ENCODE measurements around the gene FOXN3.

FOXN3 gene

DNA sequence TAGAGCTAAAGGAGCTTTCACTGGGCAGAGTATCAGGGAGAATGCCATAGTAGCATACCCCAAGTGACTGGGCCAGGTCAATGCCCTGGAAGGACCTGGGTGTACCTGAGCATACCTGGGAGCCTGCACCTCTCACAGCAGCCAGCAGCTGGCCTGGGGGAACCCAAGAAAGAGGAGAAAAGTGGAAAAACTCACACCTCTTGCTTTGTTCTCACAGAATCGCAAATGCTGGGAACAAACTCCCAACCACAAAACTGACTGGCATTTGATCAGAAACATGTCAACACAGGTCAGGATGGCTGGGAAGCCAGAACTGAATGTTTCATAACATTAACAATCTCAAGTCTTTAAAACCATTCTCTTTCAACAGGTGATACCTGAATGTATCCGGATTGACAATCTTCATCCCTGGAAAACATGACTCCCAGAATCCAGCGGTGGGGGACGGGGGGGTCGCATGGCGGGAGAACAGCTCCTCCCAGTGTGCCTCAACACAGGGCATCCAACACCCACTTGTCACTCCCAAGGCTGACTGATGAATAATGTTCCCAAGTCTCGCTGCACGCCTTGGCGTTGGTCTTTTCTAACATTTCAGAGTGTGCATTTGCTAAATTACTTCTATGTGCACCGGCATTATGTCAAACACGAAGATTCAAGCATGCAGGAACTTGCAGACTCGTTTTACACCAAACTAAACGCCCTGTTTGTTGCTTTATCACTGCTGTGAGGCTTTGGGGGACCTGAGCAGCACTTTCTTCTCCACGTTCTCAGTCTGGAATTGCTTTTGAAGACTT is 7.9 kb downstream of the FOXN3 start:
- no peak for DNase-seq (ENCODE audit: low read depth)

GRCh38 chr14:89407856-89408255 is 9.2 kb downstream of the FOXN3 start:
- no peak for DNase-seq (ENCODE audit: low read depth)

GRCh38 chr14:89406941-89407340 is 10.1 kb downstream of the FOXN3 start:
- DNase-seq (ENCODE audit: low read depth): no peak

DNA sequence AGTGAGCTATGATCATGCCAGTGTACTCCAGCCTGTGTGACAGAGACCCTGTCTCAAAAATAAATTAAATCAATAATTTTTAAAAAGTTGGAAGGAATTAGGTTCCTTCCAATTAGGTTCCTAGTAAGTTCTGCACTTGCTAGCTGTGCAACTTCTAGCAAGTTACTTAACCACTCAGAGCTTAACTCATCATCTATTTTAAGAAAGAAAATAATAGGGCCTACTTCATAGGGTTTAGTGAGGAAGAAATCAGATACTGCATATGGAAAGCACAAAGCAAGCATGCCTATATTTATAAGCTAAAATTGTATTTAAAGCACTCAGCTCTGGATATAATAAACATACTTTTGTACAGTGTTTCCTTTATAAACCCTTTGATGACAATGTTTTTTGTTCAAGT is 10.7 kb downstream of the FOXN3 start:
- no peak for DNase-seq (ENCODE audit: low read depth)

DNA sequence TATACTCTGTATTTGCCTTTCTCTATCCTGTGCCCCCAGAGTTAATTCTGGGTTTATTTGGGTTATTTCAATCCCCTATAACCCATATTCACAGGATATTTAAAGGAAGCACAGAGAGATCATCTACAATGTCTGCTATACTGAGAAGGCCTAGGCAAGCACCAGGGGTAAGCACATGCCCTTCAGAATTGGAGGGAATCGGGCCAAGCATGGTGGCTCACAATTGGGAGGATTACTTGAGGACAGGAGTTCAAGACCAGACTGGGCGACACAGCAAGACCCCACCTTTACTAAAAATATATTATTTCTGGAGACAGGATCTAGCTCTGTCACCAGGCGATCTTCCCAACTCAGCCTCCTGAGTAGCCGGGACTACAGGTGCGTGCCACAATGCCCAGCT is 11.3 kb downstream of the FOXN3 start:
- DNase-seq (ENCODE audit: low read depth): no peak

- no peak for DNase-seq (ENCODE audit: low read depth)
Measured at GRCh38 chr14:89402363-89402762, 14.7 kb downstream of the FOXN3 start.

DNA sequence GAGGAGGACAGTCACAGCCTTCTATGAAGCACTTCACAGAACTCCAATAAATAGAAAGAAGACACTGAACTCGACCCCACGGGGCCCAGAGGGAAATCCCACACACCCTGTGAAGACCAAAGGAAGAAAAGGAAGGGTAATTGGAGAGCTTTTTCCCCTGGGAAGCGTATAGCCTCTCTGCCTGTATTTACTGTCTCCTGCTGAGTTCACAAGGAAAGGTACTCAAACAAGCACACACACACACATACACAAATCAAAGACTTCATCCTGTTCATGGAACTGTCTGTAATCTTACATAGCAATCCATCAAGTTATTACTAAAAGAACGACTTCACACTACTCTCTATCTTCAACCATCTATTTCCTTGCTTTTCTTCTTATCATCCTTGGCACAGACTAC is 15.3 kb downstream of the FOXN3 start:
- DNase-seq (ENCODE audit: low read depth): no peak

- DNase-seq (ENCODE audit: low read depth): no peak
Measured at GRCh38 chr14:89401241-89401640, 15.8 kb downstream of the FOXN3 start.

GRCh38 chr14:89400529-89400928 is 16.5 kb downstream of the FOXN3 start:
- DNase-seq (ENCODE audit: low read depth): no peak

- no peak for DNase-seq (ENCODE audit: low read depth)
Measured at GRCh38 chr14:89399594-89400068, 17.4 kb downstream of the FOXN3 start.

- no peak for DNase-seq (ENCODE audit: low read depth)
Measured at GRCh38 chr14:89399157-89399556, 17.9 kb downstream of the FOXN3 start.

DNA sequence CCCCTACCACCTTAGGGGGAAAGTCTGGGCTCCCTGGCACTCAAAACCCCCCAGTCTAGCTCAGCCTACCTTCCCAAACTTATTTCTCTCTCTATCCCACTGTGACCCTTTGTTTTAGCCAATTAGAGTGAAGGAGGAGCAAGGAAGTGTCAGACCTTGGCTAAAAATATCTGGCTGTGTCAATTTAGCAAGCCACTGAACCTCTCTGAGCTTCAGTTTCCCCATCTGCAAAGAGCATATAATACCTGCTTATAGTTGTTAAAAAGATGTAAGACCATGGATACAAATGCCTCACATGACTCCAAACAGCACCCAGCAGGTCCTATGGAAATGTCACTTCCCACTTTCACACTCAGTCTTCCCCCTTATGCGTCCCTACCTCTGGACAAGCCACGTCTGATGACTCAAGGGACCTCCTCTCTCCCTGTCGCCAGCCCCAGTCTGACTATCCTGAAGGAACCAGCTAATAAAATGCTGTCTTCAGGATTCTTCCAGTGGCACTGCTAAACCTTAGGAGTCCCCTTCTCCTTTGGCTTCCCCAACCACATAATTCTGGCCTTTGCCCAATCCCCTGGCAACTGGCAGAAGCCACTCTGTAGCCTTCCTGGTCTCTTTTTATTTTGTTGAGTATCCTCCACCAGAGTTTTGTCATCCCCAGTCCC is 19.3 kb downstream of the FOXN3 start:
- no peak for DNase-seq (ENCODE audit: low read depth)

GRCh38 chr14:89394972-89395371 is 22.1 kb downstream of the FOXN3 start:
- DNase-seq (ENCODE audit: low read depth): no peak

DNA sequence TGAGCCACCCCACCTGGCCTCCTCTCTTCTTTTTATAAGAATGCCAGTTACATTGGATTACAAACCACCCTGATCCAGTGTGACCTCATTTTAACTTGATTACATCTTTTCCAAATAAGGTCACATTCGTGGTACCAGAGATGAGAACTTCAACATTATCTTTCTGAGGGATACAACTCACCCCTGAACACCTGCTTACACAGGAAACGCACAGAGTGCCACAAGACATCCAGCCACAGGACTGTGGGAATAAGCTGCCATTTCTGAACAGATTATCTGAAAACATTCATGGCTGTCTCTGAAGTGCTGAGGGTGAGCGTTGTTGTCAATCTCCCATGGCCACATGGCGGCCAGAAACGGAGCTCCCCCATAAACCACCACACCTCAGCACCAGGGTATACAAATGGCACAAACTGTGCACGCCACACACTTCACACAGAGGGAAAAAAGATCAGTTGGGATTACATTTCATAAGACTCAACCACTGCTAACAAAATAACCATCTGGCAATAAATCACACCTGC is 23.7 kb downstream of the FOXN3 start:
- no peak for DNase-seq (ENCODE audit: low read depth)

DNA sequence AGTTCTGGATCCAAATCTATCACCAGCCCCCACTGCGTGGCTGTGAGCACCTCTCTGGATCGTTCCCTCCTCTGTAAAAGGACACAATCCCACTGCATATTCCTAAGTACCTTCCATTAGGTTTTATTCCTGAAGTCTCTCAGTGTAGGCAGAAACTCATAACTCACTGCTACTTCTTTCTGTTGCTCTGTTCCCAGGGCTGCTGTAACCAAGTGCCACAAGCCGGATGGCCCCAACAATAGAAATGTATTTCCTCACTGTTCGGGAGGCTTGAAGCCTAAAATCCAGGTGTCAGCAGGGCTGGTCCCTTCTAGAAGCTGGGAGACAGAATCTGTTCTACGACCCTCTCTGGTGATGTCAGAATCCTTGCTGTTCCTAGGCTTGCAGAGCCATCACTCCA is 24.9 kb downstream of the FOXN3 start:
- no peak for DNase-seq (ENCODE audit: low read depth)

DNA sequence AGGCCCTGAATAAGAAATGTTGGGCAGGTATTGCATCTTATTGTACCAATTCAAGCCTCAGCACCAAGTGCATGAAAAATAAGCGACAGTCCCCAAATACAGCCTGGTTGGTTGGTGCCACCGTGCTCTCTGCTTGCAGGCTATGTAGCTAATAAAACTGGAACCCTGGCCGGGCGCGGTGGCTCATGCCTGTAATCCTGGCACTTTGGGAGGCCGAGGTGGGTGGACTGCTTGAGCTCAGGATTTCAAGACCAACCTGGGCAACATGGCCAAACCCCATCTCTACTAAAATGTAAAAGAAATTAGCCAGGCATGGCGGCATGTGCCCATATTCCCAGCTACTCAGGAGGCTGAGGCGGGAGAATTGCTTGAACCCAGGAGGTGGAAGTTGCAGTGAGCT is 25.5 kb downstream of the FOXN3 start:
- no peak for DNase-seq (ENCODE audit: low read depth)

- no peak for DNase-seq (ENCODE audit: low read depth)
Measured at GRCh38 chr14:89391123-89391522, 25.9 kb downstream of the FOXN3 start.

GRCh38 chr14:89388853-89389252 is 28.2 kb downstream of the FOXN3 start:
- DNase-seq (ENCODE audit: low read depth): no peak

DNA sequence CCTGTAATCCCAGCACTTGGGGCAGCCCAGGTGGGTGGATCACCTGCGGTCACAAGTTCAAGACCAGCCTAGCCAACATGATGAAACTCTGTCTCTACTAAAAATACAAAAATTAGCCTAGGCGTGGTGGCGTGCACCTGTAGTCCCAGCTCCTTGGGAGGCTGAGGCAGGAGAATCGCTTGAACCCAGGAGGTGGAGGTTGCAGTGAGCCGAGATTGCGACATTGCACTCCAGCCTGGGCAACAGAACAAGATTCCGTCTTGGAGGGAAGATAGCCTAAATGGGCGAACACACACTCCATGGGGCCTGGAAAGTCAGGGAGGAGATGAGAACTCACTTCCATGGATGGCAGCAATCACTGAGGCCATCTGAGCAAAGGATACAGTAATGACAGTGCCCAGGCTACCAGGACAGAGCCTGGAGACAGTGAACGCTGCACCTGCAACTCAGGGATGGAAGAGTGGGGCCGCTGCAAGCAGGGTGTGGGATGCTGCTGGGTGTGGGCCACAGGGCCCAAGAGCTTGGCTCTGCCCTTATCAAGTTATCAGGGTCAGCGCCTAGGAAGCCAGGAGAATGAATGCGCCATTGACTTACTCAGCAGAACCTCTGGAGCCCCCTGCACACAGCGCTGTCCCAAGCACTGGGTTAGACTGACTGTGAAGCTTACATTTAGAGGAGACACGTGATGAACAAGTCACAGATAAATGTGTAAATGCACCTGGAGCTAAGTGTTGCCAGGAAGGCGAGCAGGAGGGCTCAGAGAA is 28.9 kb downstream of the FOXN3 start:
- DNase-seq (ENCODE audit: low read depth): no peak

DNA sequence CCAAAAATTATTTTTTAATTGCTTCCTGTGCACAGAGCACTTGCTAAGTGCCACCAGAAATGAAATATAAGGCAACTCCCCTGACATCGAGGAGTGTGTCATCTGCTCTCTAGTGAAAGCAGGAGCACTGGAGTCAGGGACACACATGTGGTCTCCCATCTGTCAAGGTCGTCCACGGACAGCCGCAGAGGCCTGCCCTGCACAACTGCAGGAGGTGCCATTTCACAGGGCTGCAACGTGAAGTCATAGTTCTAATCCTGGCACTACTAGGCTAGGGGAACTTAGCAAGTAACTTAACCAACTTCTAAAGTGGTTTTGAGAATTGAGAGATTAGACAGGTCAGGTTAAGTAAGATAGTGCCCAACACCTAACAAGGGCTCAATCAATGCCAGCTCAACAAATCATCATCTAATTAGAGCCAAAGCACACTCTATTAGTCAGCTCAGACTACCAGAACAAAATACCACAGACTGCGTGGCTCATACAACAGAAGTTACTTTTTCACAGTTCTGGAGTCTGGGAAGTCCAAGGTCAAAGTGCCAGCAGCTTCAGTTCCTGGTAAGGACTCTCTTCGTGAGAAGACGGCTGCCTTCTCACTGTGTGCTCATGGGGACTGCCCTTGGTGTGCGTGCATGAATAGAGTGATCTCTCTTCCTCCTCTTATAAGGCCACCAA is 30.7 kb downstream of the FOXN3 start:
- no peak for DNase-seq (ENCODE audit: low read depth)

- DNase-seq (ENCODE audit: low read depth): no peak
Measured at GRCh38 chr14:89384636-89385035, 32.4 kb downstream of the FOXN3 start.

DNA sequence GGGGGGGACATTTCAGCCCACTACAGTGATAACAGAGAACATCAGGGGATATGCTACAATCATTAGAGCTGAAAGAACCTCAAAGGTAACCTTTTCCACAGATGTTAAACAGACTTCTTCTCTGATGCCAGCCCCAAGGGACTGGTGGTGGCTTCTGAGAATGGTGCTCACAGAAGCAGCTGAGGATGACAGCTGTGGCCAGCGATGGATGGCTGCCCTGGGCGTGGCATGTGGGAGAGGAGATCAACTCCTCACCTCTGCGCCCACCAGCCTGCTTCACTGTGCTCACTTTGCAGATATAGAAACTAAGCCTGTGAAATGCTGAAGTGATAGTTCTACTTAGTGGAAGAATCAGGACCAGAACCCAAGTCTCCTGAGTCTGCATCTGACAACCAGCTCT is 33.0 kb downstream of the FOXN3 start:
- DNase-seq (ENCODE audit: low read depth): no peak
